OCI-LY3 (cell line): ENCODE measurements around the gene FKBP4.

Experiments used
- H2AFZ ChIP-seq: fragments of 200-600, 300-600 bp; shearing (Covaris generic); 2 replicates; pipeline ENCODE4 v1.6.0; 2014; ENCODE audit warnings: antibody characterized with exemption, low read depth, low read length
- H3K27ac ChIP-seq: fragments of 200-600, 300-600 bp; sonication (generic); 2 replicates; pipeline ENCODE4 v1.5.1; 2014; ENCODE audit warnings: mild to moderate bottlenecking, low read length, moderate library complexity, mixed read lengths
- H3K27me3 ChIP-seq: fragments of 200-600, 300-600 bp; sonication (generic); 2 replicates; pipeline ENCODE4 v1.6.1; 2014; ENCODE audit warnings: low read depth, low read length, mixed read lengths
- H3K36me3 ChIP-seq: fragments of 200-600, 300-600 bp; sonication (generic); replicated peaks from 2 replicates; pipeline ENCODE3; 2014; ENCODE audit warnings: low read depth, low read length, mixed read lengths
- H3K4me1 ChIP-seq: fragments of 300-600, 200-600 bp; sonication (generic); 2 replicates; pipeline ENCODE4 v1.6.1; 2014; ENCODE audit warnings: low read length, mixed read lengths
- H3K4me2 ChIP-seq: fragments of 200-600, 300-600 bp; sonication (generic); 2 replicates; pipeline ENCODE4 v1.6.1; 2014; ENCODE audit warnings: low read length, mixed read lengths
- H3K4me3 ChIP-seq: fragments of 300-600, 200-600 bp; sonication (generic); 2 replicates; pipeline ENCODE4 v1.5.1; 2014; ENCODE audit warnings: antibody characterized with exemption, mild to moderate bottlenecking, low read length, moderate library complexity
- H3K79me2 ChIP-seq: fragments of 300-600, 200-600 bp; shearing (Covaris generic); 2 replicates; pipeline ENCODE4 v1.6.1; 2014; ENCODE audit warnings: mild to moderate bottlenecking, low read length, mixed read lengths
- H3K9ac ChIP-seq: fragments of 300-600, 200-600 bp; shearing (Covaris generic); 2 replicates; pipeline ENCODE4 v1.6.0; 2014; ENCODE audit warnings: mild to moderate bottlenecking, low read length, moderate library complexity
- H3K9me3 ChIP-seq: fragments of 200-600, 300-600 bp; shearing (Covaris generic); 2 replicates; pipeline ENCODE4 v1.6.1; 2014; ENCODE audit warnings: low read length, mixed read lengths; ENCODE audit not compliant: insufficient read depth
- H4K20me1 ChIP-seq: fragments of 200-600, 300-600 bp; sonication (generic); 2 replicates; pipeline ENCODE4 v1.6.1; 2016; ENCODE audit warnings: low read length, mixed read lengths; ENCODE audit not compliant: insufficient read depth
- CTCF ChIP-seq: fragments of 200-600, 300-600 bp; sonication (generic); IDR thresholded peaks from 2 replicates; pipeline ENCODE4 v1.5.1; 2014; ENCODE audit warnings: antibody characterized with exemption, low read length, low read depth
- EZH2phosphoT487 ChIP-seq: fragments of 200-600 bp; shearing (Covaris generic); IDR thresholded peaks from 2 replicates; pipeline ENCODE4 v1.6.1; 2018; ENCODE audit warnings: antibody characterized with exemption, mixed run types, low read depth

Gene FKBP4

GRCh38 chr12:2772370-2772769, 22.4 kb upstream of the FKBP4 start:
- TF ChIP-seq CTCF (no peak), EZH2phosphoT487 (no peak)
- H3K4me3 ChIP-seq: no peak overlapping the region
- peaks cover under 1% of the 10 kb centered on the region for H3K27me3 ChIP-seq
- no peaks in the 10 kb centered on the region for H3K9me3 ChIP-seq
- H3K36me3 ChIP-seq: no peaks in the 10 kb centered on the region
- H3K4me2 ChIP-seq: no peak overlapping the region
- no peaks in the 10 kb centered on the region for H4K20me1 ChIP-seq
- H3K79me2 ChIP-seq: no peaks in the 10 kb centered on the region
- H3K9ac ChIP-seq: no peak overlapping the region
- H3K4me1 ChIP-seq: no peaks in the 10 kb centered on the region
- H2AFZ ChIP-seq: no peak overlapping the region
- H3K27ac ChIP-seq: no peak overlapping the region

- Histone ChIP-seq H3K27me3 (peaks cover 7% of the 10 kb centered on the region), H3K4me3 (no peak overlapping the region)
Measured at GRCh38 chr12:2773199-2773875, 21.4 kb upstream of the FKBP4 start.

GRCh38 chr12:2775431-2775830, 19.3 kb upstream of the FKBP4 start:
- H2AFZ ChIP-seq: no peak overlapping the region
- no peak for TF ChIP-seq CTCF
- TF ChIP-seq EZH2phosphoT487: no peak
- H4K20me1 ChIP-seq: no peaks in the 10 kb centered on the region
- H3K4me3 ChIP-seq: no peak overlapping the region
- H3K27me3 ChIP-seq: peaks cover 18% of the 10 kb centered on the region
- no peaks in the 10 kb centered on the region for H3K4me1 ChIP-seq
- no peak overlapping the region for H3K9ac ChIP-seq
- H3K36me3 ChIP-seq: no peaks in the 10 kb centered on the region
- no peak overlapping the region for H3K4me2 ChIP-seq
- H3K79me2 ChIP-seq: no peaks in the 10 kb centered on the region
- H3K9me3 ChIP-seq: no peaks in the 10 kb centered on the region
- H3K27ac ChIP-seq: no peak overlapping the region

More at GRCh38 chr12:2773199-2773875, 21.4 kb upstream of the FKBP4 start:
- Histone ChIP-seq H3K36me3 (no peaks in the 10 kb centered on the region), H2AFZ (no peak overlapping the region), H3K4me1 (no peaks in the 10 kb centered on the region), H3K9me3 (no peaks in the 10 kb centered on the region), H3K27ac (no peak overlapping the region), H3K79me2 (no peaks in the 10 kb centered on the region), H4K20me1 (no peaks in the 10 kb centered on the region), H3K4me2 (no peak overlapping the region), H3K9ac (no peak overlapping the region)
- no peak for TF ChIP-seq CTCF
- TF ChIP-seq EZH2phosphoT487: no peak

- Histone ChIP-seq H3K27ac (no peak overlapping the region), H3K79me2 (no peaks in the 10 kb centered on the region), H3K27me3 (peaks cover 18% of the 10 kb centered on the region), H3K9me3 (no peaks in the 10 kb centered on the region), H3K9ac (no peak overlapping the region), H3K4me3 (no peak overlapping the region), H3K4me1 (no peaks in the 10 kb centered on the region), H3K36me3 (no peaks in the 10 kb centered on the region), H3K4me2 (no peak overlapping the region), H4K20me1 (no peaks in the 10 kb centered on the region), H2AFZ (no peak overlapping the region)
- TF ChIP-seq CTCF: no peak
- TF ChIP-seq EZH2phosphoT487: no peak
Measured at GRCh38 chr12:2776129-2776806, 18.5 kb upstream of the FKBP4 start.
